SU-DHL-6 (cell line): ENCODE measurements around the gene OR2F1.

Experiments
- EZH2phosphoT487 ChIP-seq: fragments of 200-600 bp; sonication (generic), shearing (Covaris generic); conservative IDR thresholded peaks from 2 replicates; pipeline ENCODE4 v1.6.1; 2018; ENCODE audit warnings: mild to moderate bottlenecking, antibody characterized with exemption, low read length, moderate library complexity, mixed read lengths
- TF ChIP-seq, protein P1 (sequence below): fragments of 200-600 bp; sonication (generic); IDR thresholded peaks from one replicate; pipeline ENCODE4 v1.5.1; 2017; ENCODE audit warnings: antibody characterized with exemption, mild to moderate bottlenecking, low read length, moderate library complexity; ENCODE audit not compliant: insufficient read depth, poor library complexity, severe bottlenecking

GRCh38 chr7:144009361-144009760 is 54.7 kb downstream of the OR2F1 start:
- TF ChIP-seq, protein P1, sequence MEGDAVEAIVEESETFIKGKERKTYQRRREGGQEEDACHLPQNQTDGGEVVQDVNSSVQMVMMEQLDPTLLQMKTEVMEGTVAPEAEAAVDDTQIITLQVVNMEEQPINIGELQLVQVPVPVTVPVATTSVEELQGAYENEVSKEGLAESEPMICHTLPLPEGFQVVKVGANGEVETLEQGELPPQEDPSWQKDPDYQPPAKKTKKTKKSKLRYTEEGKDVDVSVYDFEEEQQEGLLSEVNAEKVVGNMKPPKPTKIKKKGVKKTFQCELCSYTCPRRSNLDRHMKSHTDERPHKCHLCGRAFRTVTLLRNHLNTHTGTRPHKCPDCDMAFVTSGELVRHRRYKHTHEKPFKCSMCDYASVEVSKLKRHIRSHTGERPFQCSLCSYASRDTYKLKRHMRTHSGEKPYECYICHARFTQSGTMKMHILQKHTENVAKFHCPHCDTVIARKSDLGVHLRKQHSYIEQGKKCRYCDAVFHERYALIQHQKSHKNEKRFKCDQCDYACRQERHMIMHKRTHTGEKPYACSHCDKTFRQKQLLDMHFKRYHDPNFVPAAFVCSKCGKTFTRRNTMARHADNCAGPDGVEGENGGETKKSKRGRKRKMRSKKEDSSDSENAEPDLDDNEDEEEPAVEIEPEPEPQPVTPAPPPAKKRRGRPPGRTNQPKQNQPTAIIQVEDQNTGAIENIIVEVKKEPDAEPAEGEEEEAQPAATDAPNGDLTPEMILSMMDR, result no peak
- no peak for TF ChIP-seq EZH2phosphoT487
